Femur (tissue), 1 donor: Measurements from ENCODE around the gene LINGO1.

Experiments used
- DNase-seq: peaks from one replicate; pipeline ENCODE4 v3.0.0-alpha.2; 2017

LINGO1 gene

DNA sequence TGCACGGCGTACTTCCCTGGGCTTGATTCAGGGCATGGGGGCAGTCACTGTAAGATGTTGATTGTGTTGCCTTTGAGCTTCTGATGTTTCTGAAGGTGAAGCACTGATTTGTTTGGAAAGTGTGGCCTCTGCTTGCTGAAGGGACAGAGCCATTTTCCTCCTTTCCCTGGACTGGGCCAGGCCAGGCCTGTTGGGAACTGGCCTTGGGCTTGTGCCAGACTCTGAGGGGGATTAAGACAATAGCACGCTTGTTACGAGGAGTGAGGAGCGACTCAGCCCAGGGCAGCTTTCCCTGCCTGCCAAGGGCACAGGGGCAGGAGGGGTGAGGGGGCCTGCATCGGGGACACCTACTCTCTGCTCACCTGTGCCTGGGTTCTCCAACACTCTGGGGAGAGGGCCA lies 42.9 kb downstream of the LINGO1 start:
- peak; percentile 54 for DNase-seq

DNA sequence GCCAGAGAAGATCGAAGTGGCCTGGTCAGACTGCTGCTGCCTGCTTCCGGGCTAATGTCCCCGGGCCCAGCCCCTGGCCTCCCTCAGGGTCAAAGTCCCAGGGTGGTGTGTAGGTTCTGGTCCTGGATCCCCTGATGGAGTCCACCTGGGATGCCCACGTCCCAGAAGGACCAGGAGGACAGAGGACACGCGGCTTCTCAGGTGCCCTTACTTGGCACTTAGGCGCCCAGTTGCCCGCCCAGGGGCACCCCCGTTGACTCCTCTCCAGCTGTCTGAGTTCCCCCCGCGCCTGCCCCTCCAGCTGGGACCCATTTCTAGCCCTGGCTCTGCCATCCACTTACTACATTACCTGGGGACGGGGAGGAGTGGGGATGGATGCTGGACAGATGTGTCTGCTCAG lies 44.6 kb downstream of the LINGO1 start:
- no peak for DNase-seq

DNA sequence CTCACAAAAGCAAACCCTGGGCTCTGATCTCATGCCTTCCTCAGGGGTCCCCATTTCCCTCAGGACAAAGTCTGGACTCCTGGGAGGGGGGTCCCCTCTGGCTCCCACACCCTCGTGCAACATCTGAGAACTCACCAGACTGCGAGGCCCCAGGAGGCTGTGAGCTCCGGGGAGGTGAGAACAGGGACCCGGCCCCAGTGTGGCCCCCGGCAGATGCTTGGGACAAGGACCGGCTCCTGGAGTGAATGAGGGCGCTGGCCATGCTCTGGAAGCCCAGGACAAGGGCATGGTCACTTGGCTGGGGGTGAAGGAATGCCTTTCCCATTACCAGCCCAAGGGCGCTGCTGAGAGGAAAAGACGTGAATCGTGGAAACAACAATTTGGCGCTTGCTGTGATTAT lies 48.0 kb downstream of the LINGO1 start:
- no peak for DNase-seq

DNA sequence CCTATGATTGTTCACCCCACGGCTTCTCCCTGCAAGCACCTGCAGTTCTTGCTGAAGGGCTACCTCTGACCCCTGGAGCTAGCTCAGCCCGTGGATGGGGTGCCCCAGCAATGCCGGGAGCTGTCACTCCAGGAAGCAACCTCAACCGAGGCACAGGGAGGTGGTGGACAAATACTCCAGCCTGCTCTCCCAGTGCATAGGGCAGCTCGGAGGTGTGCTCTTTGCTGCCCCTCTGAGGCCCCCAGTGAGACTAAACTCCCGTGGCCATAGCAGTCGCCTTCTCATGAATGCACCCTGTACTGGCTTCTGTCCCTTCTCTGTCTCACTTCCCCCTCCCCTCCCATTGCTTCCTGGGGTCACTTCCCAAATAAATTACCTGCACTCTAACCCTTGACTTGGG lies 48.5 kb downstream of the LINGO1 start:
- no peak for DNase-seq

DNA sequence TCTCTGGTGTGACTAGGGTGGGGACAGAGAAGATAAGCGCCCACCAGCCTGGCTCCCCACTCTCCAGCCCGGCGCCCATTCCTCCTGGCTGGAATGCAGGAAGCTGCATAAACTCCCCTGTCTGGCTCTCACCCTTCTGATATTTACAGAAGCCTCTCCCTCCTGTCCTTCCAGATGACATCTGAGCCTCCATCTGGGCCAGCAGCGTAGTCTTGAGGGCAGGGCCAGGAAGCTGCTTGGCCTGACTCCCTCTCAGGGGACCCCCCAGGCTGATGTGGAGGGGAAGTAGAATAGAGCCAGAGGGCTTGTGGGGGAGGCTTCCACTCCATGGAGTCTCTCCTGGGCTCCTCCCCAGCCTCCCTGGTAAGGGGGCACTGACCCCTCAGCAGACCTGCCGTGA lies 49.9 kb downstream of the LINGO1 start:
- DNase-seq = no peak

DNA sequence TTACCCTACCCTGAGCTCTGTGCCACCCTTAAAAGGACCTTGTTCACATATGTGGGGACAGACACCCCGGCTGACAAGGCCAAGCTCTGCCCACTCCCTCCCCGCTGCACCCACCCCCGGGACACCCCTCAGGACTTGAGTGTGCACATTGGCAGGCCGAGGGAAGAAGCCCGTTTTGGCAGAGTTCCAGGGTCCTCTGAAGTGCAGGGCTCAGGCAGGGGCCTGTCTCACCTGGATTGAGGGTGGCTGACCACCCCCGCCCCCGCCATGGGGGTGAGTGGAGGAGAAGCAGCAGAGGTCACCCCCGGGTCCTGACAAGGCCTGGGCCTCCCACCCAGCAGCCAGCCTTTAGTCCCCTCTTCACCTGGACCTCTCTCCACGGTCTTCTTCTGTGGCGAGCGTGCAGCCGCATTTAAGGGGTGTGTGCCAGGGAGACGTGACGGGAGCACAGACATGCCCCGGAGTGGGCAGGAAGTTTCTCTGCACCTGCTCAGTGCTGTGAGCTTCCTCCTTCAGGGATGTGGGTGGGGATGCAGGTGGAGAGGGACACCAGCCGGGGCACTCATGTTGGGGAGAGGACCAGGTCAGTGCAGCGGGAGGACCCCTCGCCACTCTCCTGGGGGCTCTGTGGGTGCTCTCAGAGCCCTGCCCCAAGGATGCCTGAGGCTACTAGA lies 50.7 kb downstream of the LINGO1 start:
- no peak for DNase-seq

DNA sequence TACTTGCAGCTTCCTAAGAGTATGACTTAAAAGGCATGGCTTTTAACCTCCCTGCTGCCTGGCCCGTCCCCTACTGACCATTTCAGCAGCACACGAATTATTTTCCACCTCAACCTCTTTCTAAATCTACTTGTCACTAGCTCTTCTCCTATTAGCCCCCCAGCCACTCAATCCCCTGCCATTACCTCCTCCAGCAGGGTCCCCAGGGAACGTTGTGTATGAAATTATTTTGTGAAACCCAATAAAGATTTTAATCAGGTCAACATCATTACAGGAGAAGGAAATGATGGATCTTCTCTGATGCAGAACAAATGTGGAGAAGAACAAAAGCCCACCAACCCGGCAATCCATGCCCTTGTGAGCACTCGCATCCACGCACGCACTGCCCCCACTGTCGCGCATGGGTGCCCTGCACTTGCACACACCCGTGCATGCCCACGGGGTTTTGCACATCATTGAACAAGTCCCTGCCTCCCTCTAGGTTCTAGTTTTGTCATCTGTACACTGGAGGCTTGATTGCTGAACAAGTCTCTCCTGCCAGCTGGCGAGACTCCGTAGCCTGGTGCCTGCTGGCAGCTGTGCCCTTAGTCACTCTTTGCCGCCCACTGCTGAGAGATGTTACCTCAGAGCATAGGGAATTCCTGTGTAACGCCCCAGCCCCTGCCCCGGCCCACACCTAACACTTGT lies 51.6 kb downstream of the LINGO1 start:
- DNase-seq = peak; percentile 57

DNA sequence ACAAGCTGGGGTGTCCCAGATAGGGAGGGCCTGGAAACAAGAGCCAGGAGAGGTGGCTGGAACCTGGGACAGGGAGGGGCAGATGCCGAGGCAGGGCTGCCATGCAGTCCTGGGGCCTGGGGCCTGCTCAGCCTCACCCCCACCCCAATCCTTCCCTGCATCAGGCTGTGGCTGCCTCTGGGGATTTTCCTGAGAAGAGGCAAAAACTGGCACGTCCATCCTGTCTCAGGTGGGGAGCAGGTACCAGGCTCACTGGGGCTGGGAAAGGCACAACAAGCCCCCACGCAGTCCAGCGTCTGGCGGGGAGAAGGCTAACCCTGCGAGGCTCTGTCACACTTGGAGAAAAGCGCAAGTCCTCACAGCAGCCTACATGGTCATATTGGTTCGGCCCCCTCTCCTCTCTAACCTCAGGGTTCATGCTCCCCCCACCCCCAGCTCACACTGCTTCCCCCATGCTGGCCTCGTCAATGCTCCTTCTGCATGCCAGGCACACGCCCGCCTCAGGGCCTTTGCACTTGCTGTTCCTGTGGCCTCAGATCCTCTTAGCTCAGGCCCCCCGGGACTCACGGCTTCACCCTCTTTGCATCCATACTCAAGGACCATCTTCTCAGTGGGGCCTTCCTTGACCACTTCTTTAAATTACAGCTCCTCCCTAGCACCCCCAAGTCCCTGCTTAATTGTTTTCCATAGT lies 53.1 kb downstream of the LINGO1 start:
- no peak for DNase-seq

DNA sequence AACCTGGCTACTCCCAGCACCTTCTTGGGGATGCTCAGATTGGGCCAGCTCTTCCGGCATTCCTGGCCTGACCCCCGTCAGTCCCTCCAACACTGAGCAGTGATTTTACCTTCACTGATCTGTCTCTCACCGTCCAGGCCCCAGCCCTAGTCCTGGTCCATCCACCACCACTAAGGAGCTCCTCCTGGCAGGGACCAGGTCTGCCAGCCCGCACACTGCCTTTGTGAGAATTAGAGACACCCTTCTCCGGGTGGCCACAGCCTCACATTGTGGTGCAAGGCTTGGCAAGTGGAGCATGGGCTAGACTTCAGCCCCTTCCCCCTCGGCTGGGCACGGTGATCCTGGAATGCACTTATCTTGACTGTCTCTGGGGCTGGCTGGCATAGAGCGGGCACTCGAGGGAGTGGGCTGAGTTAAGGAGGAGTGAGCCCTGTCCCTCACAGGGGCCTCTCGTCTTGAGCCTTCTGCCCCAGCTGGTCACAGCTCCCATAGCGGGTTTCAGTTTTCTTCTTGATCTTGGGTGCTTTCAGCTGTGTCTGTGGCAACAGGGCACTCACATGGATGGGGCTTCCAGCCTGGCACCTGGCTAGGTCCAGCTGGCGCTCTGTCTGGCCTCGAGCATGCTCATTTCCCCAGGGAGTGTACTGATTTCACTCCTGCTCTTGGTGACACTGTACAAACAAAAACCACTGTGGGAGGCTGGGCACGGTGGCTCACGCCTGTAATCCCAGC lies 53.9 kb downstream of the LINGO1 start:
- no peak for DNase-seq

DNA sequence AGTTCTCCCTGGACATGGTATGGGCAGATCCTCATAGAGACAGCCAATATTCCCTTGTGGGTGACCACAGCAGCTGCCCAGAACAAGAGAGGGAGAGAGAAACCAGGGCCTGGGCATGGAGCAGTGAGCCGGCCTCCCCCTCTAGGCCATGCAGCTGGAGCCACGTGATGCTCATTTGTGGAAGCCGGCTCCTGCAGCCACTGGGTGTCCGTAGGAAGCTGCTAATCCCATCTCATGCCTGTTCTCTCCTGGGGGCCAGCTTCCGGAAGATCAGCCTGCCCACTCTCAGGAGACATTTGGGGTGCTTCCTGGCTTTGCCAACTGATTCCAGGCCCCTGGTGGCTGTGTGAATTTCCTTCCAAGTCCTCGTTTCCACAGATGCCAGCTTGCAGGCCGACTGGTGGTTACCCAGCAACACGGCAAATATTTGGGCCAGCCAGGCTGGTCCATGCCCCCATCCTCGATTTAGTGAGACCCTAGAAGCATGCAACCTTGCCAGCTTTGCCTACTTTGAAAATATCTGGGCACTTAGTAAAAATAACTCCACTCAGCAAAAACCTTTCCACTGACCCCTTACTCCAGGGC lies 55.3 kb downstream of the LINGO1 start:
- no peak for DNase-seq

DNA sequence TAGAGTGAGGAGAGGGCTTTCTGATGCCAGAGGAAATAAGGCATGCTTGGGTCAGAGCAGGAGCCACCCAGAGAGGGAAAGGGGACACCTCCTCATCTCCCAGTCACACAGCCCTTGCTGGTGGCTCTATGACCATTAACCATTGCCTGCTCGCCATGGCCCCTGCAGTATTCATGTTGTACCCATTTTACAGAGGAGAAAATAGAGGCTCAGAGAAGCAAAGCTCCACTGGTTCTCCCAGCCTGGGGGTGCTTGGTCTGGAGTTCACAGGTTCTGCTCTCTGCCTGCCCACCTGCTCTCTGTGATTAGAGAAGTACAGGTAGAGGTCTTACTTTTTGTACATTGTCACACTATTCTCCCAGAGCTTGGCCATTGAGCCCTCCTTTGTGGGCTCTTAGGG lies 56.2 kb downstream of the LINGO1 start:
- DNase-seq = no peak

DNA sequence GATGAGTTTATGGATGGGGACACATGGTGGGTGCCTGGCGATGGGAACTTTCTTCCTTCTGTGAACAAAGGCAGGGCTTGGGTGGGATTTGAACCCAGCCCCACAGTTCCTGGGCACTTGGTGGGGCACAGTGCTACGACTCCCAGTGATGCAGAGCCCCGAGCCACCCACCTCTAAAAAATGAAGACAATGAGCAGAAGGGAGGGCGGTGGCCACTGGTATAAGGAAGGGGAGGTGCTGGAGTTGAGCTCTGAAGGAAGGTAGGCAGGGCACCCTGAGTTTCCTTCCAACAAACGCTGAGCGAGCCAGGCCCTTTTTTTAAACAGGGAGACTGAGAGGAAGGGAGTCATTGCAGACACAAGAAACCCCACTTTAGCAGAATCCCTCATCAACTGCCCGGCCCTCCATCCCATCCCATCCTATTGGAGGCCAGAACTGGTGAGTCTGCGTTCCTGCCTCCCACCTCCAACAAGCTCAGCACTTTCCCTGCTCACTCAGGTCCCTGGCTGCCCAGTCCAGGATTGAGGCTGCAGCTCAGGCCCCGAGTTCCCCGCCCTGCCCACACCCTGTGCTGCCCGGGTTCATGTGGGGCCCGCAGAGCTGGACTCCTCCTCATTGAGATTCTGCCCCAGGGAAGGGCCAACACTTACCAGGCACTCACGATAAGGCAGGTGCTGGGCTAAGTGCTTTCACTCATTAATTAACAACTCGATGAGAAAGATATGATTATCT lies 57.3 kb downstream of the LINGO1 start:
- DNase-seq = no peak

DNA sequence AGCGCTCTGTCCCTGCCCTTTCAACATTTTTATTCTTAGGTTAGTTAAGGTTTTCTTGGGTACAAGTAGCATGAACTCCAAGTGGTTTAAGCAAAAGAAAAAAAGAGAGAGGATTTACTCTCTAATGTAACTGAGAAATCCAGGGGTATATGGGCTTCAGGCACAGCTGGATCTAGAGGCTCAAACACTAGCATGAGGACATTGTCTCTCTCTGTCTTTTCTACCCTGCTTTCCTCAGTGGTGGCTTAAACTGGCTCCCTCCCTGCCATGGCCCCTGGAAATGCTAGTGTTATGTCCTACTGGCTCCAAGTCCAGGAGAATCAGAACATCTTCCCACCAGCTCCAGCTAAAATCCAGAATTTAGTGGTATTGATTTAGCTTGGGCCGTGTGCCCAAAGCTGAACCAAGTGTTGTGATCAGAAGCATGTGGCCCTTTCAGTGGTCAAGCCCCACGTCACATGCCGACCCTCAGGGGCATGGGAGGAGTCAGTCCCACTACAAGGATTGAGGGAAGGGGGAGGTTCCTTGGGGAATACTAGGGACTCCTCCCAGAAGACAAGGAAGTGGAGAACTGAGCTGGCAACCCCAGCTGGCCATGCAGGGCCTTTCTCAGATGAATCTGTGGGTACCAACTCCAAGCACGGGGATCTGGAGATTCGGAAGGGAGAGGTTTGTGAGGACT lies 58.0 kb downstream of the LINGO1 start:
- no peak for DNase-seq

DNA sequence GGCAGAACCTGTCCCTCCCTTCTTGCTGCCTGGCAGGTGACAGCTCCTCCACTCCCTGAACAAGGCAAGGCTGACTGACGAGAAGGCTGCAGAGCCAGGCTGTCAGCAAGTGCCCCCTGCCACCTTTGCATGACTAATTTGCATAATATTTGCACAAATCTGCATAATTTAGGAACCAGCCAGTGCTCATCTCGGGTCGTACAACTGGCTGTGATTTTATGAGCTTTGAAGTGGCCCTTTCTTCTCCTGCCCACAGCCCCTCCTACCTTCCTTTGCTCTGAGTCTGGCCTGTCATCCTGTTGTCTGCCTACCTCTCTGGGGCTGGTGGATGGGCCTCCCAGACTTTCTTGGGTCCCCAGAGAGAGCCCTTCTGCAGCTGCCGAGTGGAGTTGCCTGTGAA lies 58.9 kb downstream of the LINGO1 start:
- DNase-seq = no peak

DNA sequence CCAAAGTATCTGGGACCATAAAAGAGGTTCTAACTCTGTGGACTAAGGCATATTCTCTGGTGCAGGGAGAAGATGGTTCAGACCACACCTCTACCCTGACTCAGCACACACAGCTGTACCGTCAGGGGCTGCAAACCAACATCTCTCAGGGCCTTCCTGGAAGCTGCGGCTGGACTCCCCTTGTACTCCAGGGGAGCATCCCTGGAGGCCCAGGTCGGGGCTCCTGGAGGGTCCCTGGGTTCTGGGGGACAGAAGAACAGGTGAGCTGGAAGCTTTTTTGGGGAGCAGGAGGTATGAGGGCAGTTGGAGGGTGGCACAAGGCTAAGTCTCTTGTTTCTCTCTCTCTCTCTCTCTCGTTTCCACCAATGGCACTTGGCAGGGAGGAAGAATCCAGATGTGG lies 60.5 kb downstream of the LINGO1 start:
- DNase-seq = no peak

DNA sequence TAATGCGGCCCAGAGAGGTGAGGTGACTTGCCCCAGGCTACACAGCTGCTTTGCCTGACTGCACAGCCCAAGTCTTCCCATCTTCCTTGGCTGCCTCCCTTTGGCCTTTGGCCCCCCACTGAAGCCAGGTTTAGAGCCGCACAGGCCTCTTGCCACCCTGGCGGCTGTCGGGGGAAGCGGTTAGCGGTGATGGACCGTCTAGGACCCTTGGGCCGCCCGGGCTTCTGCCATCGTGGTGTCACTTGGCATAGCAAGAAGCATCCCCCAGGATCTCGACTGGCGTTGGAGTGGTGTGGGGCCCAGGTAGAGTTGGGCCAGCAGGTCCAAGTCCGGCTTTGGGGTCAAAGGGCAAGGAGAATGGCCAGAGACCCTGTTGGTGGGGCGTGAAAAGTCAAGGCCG lies 61.0 kb downstream of the LINGO1 start:
- no peak for DNase-seq

DNA sequence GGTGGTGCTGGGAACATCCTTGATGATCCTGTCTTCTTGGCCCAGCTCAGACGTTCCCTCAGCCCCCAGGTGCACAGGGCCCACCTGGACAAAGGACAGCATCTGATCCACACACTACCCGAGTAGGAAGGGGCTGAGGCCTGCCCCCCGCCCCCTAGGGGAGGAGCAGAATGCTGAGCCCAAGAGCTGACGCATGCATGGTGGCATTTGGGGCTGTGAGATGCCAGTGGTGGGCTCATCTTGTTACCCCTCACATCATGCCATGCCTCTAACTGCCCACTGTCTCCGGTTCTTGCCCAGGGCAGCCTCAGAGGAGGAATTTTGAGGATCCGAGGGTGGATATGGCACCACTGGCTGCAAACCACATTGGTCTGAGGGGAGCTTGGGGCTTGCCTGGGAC lies 61.5 kb downstream of the LINGO1 start:
- no peak for DNase-seq

DNA sequence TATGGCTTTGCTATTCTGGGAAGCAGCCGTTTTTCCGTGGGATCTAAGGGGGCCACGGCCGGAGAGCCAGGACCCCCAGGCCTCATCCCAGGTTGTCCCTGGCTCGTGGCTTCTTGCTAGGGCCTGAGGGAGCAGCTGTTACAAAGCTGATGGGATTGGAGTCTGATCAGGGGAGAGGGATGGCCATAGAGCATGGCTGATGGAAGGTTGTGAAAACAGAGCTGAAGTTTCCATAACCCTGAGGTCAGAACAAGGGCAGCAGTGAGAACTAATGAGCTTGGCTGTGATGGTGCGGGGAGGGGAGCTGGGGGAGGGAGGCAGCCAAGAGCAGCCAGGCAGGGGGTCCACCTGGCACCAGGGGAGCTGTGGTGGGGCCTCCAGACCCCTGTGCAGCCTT lies 63.0 kb downstream of the LINGO1 start:
- no peak for DNase-seq

DNA sequence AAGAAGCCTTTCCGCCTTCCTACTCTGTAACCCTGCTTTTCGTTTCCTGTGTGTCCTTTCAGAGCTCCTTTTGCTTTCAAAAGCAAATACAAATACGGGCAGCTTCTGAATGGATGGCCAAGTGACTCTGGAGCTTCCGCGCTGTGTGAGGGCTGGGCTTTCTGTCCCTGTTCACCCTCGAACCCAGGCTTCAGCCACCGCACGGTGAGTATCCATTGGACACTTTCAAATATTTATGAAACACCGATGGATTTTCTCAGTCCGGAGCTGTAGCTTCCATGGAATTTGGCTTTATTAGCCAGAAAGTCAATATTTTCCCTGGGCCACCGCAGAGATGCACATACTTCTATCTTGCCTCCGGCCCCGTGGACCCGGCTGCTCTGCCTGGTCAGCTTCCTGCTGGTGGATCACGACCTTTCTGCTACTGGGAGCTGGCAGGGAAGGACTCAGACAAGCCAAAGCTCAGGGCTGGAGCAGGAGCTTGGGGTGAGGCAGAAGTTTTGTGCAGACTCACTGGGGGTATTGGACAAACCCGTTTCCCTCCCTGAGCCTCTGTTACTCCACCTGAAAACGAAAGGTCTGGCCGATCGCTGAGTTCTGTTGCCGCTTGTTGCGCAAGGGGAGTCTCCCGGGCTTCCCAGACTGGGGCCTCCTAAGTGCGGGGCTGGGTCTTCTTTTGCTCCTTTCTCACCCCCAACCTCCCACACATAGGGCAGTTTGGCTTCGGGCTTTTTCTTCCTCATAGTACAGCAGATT lies 63.6 kb downstream of the LINGO1 start:
- no peak for DNase-seq

DNA sequence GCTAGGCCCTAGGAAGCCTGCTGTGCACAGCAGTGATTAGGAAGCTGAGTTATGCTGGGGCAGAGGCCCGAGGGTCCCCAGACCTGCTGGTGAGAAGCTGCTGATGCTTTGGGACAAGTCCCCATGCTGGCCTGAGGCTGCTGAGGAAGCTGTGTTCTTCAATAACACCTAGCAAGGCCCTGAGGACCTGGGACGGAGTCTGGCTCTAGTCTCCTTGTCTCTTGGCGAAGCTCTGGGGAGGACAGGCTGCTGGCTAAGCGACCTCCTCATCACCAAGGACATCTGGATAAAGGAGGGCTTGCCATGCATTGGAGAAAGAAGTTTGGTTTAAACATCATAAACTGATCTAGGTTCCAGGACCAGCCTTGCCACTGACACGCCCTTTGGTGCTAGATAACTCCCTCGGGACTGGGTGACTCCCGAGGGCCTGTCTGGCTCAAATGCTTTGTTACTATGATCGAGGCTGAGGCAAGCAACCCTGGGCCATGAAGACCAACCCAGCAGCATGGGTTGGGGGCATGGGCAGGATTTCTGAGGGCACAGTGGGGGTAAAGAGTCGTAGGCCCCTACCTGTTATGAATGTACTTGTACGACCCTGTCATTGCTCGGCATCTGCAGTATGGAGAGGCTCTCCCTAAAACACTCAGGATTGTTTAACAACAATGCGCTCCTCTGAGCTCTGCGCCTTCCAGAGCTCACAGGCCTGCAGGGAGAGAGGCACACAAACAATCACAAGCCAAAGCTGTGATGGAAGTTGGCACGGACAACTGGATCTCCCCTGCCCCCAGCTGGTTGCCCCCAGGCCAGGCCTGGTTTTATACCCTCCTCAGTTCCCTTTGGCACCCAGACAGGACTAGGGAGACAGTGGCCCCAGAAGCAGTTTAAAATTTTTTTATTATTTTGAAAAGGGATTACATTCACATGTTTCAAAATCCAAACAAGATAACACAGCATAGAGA lies 64.4 kb downstream of the LINGO1 start:
- DNase-seq = no peak
